GM18907 (cell line): ENCODE data around the gene RAPGEF4.
"Not testable (repeated sequence)": the region's sequence is repeated elsewhere in the genome, so short reads cannot be mapped to it uniquely, and the experiment has no call there.

Experiments used
- ATAC-seq: cut with Tn5 transposase; IDR thresholded peaks from one replicate; pipeline ENCODE4 v1.9.1; 2021; ENCODE audit warnings: mild to moderate bottlenecking, moderate library complexity; ENCODE audit not compliant: unreplicated experiment

The RAPGEF4 gene

GRCh38 chr2:173027181-173028128 is 291.8 kb downstream of the RAPGEF4 start:
- peak; percentile 65 for ATAC-seq

- ATAC-seq, result no peak
Measured at GRCh38 chr2:173028141-173028540, 292.5 kb downstream of the RAPGEF4 start.

GRCh38 chr2:173028671-173029070 is 293.0 kb downstream of the RAPGEF4 start:
- no peak for ATAC-seq

- ATAC-seq, result no peak
Measured at GRCh38 chr2:173030561-173031490, 295.2 kb downstream of the RAPGEF4 start.

- ATAC-seq, result no peak
Measured at GRCh38 chr2:173032032-173032431, 296.4 kb downstream of the RAPGEF4 start.

GRCh38 chr2:173033084-173033483 is 297.4 kb downstream of the RAPGEF4 start:
- ATAC-seq, result no peak

GRCh38 chr2:173034143-173034542 is 298.5 kb downstream of the RAPGEF4 start:
- no peak for ATAC-seq

GRCh38 chr2:173037245-173038120 is 301.8 kb downstream of the RAPGEF4 start:
- no peak for ATAC-seq

GRCh38 chr2:173038257-173038656 is 302.6 kb downstream of the RAPGEF4 start:
- not testable (repeated sequence) for ATAC-seq

- no peak for ATAC-seq
Measured at GRCh38 chr2:173040729-173041128, 305.1 kb downstream of the RAPGEF4 start.

- ATAC-seq, result no peak
Measured at GRCh38 chr2:173043476-173043875, 307.8 kb downstream of the RAPGEF4 start.

GRCh38 chr2:173043897-173044519 is 308.4 kb downstream of the RAPGEF4 start:
- no peak for ATAC-seq

GRCh38 chr2:173044686-173045085 is 309.0 kb downstream of the RAPGEF4 start:
- ATAC-seq, result no peak

- ATAC-seq, result no peak
Measured at GRCh38 chr2:173045181-173045580, 309.5 kb downstream of the RAPGEF4 start.

GRCh38 chr2:173048522-173048896 is 312.9 kb downstream of the RAPGEF4 start:
- ATAC-seq, result no peak

GRCh38 chr2:173048897-173049661 is 313.4 kb downstream of the RAPGEF4 start:
- peak; percentile 97 for ATAC-seq

GRCh38 chr2:173049831-173050230 is 314.2 kb downstream of the RAPGEF4 start:
- ATAC-seq, result no peak

GRCh38 chr2:173050684-173051083 is 315.0 kb downstream of the RAPGEF4 start:
- no peak for ATAC-seq

GRCh38 chr2:173051463-173052215 is 316.0 kb downstream of the RAPGEF4 start:
- no peak for ATAC-seq
